ENCODE results near the gene ADIPOQ. TPM values are rescaled to one million over a fixed set of nuclear protein-coding genes. Genes with fewer than 3 reads are reported as not detected.
"Not testable (repeated sequence)": the region's sequence is repeated elsewhere in the genome, so short reads cannot be mapped to it uniquely, and the experiment has no call there.

The ADIPOQ gene
- total RNA-seq, 1 donor from 2014 or later: 0.26 TPM

DNA sequence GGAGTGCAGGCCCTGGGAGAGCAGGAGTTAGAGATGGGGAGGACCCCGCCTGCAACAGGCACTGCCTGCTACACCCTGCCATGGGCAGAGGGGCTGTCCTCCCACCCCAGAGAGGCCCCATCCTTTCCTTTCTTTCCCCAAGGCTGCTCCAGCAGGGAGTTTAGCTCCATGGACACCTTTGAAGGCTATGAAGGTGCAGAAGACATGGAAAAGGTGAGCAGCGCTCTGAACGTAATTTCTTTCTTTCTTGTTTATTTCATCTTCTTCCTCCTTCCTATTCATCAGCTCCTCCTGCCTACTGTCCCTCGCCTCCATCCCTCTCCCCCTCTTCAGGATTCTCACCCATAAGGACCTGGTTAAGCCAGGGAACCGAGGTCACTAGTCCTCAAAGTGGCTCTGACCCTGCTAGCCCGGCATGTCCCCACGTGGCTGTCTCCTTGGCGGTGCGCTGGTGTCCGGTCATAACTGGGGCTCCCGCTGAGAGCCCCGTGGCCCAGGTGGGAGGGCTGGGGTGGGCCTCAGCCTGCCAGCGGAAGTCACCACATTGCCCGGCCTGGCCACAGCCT lies 16.0 kb upstream of the ADIPOQ start:
- no peak for DNase-seq (ENCODE audit: low spot score)

DNA sequence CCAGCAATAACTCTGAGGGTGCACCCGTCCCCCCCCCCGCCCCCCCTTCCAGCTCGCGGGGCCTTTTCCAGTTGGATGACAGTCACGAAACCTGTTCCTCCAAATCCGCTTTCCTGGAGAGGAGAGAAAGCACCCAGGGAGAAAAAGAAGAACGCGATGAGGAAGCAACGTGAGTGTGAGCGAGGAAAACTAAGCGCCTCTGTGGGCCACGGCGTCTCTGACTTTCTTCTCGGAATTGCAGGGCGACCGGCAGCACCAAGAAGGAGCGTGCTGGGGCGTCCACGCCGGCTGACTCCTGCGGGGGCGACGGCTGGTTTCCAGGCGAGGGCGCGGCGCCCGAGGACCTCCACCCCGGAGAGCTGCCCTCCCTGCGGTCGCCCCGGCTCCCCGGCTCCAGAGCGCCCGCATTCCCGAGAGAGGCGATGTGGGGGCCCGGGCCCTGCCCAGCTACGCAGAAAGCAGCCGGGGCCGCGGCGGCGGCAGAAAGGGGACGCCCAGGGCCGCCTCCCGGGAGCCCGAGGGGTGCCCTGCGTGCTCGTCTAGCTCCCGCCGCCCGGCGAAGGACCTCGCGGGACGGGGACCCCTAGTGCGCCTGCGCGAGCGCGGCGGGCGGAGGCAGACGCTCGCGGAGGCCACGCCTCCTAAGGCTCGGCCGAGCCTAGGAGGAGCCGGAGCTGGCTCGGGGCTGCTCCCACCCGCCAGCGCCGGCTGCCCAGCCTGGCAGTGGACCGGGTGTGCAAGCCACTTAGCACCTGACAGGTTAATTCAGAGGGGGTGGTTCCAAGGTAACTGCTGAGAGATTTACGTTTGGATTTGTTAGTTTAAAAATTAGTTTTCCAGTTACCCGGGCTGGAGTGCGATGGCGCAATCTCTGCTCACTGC lies 15.3 kb upstream of the ADIPOQ start:
- DNase-seq (ENCODE audit: low spot score): peak; percentile 72

GRCh38 chr3:186828340-186828739 lies 14.2 kb upstream of the ADIPOQ start:
- DNase-seq (ENCODE audit: low spot score): no peak

GRCh38 chr3:186831798-186832197 lies 10.7 kb upstream of the ADIPOQ start:
- DNase-seq (ENCODE audit: low spot score): no peak

DNA sequence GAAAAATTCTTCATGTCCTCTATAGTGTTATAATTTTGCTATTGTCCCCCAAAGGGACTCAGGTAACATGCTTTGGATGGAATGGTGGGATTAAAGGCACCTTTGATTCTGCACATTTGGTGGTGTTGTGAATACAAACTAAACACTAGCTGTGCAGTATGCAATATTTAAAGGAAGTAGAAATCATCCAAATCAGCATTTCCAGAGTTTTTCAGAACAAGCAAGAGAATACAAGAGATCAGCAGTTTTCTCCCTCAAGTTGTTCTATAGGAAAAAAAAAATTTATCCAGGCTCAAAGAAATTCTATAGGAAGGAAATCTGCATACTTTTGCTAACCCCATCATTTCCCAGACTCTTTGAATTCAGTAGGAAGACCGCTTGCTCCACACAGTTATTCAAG lies 10.2 kb upstream of the ADIPOQ start:
- no peak for DNase-seq (ENCODE audit: low spot score)

- DNase-seq (ENCODE audit: low spot score): no peak
Measured at GRCh38 chr3:186839874-186840641, 2.5 kb upstream of the ADIPOQ start.

DNA sequence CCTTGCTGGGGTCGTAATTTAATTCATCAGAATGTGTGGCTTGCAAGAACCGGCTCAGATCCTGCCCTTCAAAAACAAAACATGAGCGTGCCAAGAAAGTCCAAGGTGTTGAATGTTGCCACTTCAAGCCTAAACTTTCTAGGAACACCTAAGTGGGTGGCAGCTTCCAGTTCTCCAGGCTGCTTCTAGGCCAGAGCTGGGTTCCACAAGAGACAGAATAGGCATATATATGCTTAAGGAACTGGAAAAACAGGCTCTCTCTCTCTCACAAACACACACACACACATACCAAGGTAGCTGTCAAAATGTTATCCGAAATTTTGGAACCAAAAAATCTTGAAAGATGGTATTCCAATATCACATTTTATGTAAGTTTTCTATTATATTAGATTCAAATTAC lies 890 bp upstream of the ADIPOQ start:
- DNase-seq (ENCODE audit: low spot score): no peak

DNA sequence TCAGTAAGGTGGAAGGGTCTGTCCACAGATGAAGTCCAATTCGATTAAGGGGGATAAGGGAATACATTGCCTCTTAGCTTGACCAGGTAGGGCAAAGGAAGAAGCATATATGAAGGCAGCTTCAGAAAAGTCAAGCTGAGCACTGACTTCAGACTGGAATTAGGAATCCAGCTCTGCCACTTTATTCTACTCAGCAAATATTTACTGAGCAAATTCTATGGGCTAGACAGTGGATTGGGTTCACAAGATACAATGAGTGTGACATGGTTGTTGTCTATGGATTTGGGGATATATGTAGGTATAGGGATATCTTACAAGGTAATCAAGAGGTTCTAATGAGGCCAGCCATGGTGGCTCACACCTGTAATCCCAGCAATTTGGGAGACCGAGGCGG lies 526 bp downstream of the ADIPOQ start:
- DNase-seq (ENCODE audit: low spot score): no peak

GRCh38 chr3:186844908-186845307 lies 2.4 kb downstream of the ADIPOQ start:
- no peak for DNase-seq (ENCODE audit: low spot score)

GRCh38 chr3:186845756-186846155 lies 3.2 kb downstream of the ADIPOQ start:
- DNase-seq (ENCODE audit: low spot score): no peak

DNA sequence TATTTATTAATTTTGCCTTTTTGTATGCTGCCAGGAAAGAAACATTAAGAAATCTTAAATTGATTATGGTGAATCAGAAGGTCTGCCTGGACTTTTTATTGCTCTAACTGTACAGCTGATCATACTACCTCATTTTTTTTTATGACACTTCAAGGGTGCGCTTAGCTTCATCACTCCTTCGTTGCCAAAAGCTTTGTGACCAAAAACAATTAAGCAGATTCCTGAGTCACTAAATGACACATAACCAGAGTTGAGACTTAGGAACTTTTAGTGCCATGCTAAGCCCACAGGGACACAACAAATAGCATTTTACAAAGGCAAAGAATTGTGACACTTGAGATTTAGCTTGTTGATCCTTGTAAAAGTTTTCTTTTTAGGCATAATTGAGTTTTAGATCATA lies 4.9 kb downstream of the ADIPOQ start:
- no peak for DNase-seq (ENCODE audit: low spot score)

DNA sequence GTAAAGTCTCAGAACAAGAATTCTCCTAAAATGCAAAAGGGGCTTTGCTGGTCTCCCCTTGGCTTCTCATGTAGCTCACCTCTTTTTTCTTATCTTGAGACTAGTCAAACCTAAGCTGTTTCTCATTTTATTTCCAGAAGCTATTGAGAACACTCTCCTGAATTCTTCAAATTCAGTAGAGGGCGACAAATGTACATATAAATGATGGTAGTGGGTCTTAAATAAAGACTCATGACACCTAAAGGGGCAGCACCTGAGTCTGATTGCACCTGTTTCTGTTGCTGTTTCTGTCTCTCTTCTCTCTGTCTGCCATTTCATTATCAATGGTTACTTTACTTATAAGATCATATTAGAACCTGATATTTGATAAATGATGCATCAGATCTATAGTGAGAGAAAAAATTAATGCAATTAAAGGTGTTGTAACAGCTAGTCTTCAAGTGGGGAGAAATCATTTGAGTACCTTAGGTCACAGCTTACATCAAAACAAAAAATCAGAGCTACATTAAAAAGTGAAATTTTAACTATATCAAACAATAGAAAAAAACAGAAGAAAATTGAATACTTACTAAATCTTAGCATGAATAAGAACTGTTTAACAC lies 7.0 kb downstream of the ADIPOQ start:
- DNase-seq (ENCODE audit: low spot score): no peak

- DNase-seq (ENCODE audit: low spot score): not testable (repeated sequence)
Measured at GRCh38 chr3:186851835-186852234, 9.3 kb downstream of the ADIPOQ start.

GRCh38 chr3:186852994-186853393 lies 10.5 kb downstream of the ADIPOQ start:
- no peak for DNase-seq (ENCODE audit: low spot score)

GRCh38 chr3:186854146-186854545 lies 11.6 kb downstream of the ADIPOQ start:
- DNase-seq (ENCODE audit: low spot score): no peak

- no peak for DNase-seq (ENCODE audit: low spot score)
Measured at GRCh38 chr3:186854954-186855353, 12.4 kb downstream of the ADIPOQ start.

DNA sequence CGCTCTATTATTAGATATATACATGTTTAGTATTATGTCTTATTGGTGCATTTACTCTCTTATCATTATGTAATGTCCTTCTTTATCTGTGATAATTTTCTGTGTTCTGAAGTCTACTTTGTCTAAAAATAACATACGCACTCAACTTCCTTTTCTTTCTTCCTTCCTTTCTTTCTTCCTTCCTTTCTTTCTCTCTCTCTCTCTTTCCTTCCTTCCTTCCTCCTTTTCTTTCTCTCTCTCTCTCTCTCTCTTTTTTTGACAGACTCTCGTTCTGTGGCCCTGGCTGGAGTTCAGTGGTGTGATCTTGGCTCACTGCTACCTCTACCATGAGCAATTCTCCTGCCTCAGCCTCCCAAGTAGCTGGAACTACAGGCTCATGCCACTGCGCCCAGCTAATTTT lies 15.2 kb downstream of the ADIPOQ start:
- DNase-seq (ENCODE audit: low spot score): no peak

DNA sequence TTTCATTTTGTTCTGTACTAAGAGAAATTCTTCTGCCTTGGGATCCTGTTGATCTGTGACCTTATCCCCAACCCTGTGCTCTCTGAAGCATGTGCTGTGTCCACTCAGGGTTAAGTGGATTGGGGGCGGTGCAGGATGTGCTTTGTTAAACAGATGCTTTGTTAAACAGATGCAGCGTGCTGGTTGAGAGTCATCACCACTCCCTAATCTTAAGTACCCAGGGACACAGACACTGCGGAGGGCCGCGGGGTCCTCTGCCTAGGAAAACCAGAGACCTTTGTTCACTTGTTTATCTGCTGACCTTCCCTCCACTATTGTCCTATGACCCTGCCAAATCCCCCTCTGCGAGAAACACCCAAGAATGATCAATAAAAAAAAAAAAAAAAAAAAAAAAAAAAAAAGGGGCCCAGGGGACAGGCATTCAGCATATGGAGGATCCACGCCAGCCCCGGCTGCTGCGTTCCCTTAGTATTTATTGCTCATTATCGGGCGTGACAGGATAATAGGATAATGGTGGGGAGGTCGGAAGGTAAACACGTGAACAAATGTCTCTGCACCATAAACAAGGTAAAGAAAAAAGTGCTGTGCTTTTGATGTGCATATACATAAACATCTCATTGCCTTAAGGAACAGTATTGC lies 22.8 kb downstream of the ADIPOQ start:
- not testable (repeated sequence) for DNase-seq (ENCODE audit: low spot score)

DNA sequence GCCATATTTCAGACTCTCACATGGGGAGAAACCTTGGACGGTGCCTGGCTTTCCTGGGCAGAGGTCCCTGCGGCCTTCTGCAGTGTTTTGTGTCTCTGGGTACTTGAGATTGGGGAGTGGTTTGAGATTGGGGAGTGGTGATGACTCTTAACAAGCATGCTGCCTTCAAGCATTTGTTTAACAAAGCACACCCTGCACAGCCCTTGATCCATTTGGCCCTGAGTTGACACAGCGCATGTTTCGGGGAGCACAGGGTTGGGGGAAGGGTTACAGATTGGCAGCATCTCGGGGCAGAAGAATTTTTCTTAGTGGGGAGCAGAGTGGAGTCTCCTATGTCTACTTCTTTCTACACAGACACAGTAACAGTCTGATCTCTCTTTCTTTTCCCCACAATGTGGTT lies 23.6 kb downstream of the ADIPOQ start:
- DNase-seq (ENCODE audit: low spot score): not testable (repeated sequence)

- DNase-seq (ENCODE audit: low spot score): no peak
Measured at GRCh38 chr3:186869253-186870100, 27.0 kb downstream of the ADIPOQ start.
